PFSK-1 (cell line): ENCODE results near the gene IDI1.

Experiments used
- FOXP2 ChIP-seq: optimal IDR thresholded peaks from 2 replicates; pipeline ENCODE3; 2011; ENCODE audit warnings: borderline replicate concordance, control low read depth, inconsistent platforms; ENCODE audit not compliant: insufficient read depth; ENCODE audit errors: extremely low read length, extremely low read depth
- POLR2AphosphoS5 ChIP-seq: IDR thresholded peaks from 2 replicates; pipeline ENCODE4 v1.6.1; 2012; ENCODE audit warnings: low read depth, mild to moderate bottlenecking, control low read depth, low read length, moderate library complexity
- SIN3A ChIP-seq: IDR thresholded peaks from 2 replicates; pipeline ENCODE4 v1.6.1; 2012; ENCODE audit warnings: mild to moderate bottlenecking, low read length, moderate library complexity, borderline replicate concordance; ENCODE audit not compliant: insufficient read depth
- TAF1 ChIP-seq: IDR thresholded peaks from 2 replicates; pipeline ENCODE4 v1.6.1; 2012; ENCODE audit warnings: low read length, control low read depth, borderline replicate concordance; ENCODE audit not compliant: insufficient read depth
- TF ChIP-seq, protein P1 (sequence below), 2 experiments: IDR thresholded peaks; 2 replicates each; pipeline versions ENCODE4 v1.6.1 to v1.8.0; 2011 to 2012; ENCODE audit warnings: low read depth in 2 of 2, low read length in 2 of 2, control low read depth in 1 of 2, inconsistent platforms in 1 of 2, mild to moderate bottlenecking in 1 of 2, moderate library complexity in 1 of 2; ENCODE audit not compliant: insufficient read depth in 1 of 2

IDI1 gene

GRCh38 chr10:1061930-1062774 lies 13.2 kb upstream of the IDI1 start:
- TF ChIP-seq POLR2AphosphoS5 (no peak), FOXP2 (no peak), TAF1 (no peak), SIN3A (no peak)
- TF ChIP-seq, protein P1, sequence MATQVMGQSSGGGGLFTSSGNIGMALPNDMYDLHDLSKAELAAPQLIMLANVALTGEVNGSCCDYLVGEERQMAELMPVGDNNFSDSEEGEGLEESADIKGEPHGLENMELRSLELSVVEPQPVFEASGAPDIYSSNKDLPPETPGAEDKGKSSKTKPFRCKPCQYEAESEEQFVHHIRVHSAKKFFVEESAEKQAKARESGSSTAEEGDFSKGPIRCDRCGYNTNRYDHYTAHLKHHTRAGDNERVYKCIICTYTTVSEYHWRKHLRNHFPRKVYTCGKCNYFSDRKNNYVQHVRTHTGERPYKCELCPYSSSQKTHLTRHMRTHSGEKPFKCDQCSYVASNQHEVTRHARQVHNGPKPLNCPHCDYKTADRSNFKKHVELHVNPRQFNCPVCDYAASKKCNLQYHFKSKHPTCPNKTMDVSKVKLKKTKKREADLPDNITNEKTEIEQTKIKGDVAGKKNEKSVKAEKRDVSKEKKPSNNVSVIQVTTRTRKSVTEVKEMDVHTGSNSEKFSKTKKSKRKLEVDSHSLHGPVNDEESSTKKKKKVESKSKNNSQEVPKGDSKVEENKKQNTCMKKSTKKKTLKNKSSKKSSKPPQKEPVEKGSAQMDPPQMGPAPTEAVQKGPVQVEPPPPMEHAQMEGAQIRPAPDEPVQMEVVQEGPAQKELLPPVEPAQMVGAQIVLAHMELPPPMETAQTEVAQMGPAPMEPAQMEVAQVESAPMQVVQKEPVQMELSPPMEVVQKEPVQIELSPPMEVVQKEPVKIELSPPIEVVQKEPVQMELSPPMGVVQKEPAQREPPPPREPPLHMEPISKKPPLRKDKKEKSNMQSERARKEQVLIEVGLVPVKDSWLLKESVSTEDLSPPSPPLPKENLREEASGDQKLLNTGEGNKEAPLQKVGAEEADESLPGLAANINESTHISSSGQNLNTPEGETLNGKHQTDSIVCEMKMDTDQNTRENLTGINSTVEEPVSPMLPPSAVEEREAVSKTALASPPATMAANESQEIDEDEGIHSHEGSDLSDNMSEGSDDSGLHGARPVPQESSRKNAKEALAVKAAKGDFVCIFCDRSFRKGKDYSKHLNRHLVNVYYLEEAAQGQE (IDR thresholded peaks at IDR 0.05; ENCODE audit: insufficient read depth in 1 of 2, low read depth in 2 of 2, low read length in 2 of 2), result no peak

DNA sequence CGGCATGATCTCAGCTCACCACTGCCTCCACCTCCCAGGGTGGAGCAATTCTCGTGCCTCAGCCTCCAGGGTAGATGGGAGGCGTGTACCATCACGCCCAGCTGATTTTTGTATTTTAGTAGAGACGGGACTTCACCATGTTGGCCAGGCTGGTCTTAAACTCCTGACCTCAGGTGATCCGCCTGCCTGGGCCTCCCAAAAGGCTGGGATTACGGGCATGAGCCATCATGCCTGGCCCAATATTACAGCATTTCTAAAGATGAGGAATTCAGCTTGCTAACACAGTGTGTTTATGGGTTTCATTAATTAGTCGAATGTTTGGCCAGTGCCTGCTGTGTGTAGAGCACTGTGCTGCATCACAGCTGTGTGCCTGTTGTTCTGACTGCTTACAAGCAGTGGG lies 11.0 kb upstream of the IDI1 start:
- no peak for TF ChIP-seq TAF1
- TF ChIP-seq, protein P1 (IDR thresholded peaks at IDR 0.05; ENCODE audit: insufficient read depth in 1 of 2, low read depth in 2 of 2, low read length in 2 of 2), result no peak
- no peak for TF ChIP-seq POLR2AphosphoS5
- TF ChIP-seq FOXP2, result no peak
- no peak for TF ChIP-seq SIN3A

DNA sequence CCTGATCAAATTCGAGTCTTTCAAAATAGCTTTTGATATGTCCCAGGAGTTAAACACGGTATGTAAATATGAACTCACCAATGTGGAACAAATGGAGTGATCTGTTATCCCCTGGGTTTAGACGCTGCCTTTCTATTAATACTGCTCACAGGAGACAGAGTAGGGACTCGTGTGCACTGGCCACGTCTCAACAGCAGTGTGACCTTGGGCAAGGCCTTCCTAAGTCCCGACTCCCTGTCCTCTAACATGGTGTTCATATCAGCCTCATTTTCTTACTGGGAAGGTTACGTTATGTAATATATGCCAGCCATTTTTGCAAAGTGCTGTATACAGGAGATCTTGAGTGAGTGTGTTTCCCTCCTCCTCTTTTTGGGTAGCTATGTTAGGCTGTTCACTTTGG lies 9.1 kb upstream of the IDI1 start:
- no peak for TF ChIP-seq FOXP2
- TF ChIP-seq TAF1, result no peak
- TF ChIP-seq POLR2AphosphoS5, result no peak
- no peak for TF ChIP-seq SIN3A
- TF ChIP-seq, protein P1 (IDR thresholded peaks at IDR 0.05; ENCODE audit: insufficient read depth in 1 of 2, low read depth in 2 of 2, low read length in 2 of 2), result no peak

- TF ChIP-seq TAF1 (no peak), FOXP2 (no peak), SIN3A (no peak)
- TF ChIP-seq, protein P1 (IDR thresholded peaks at IDR 0.05; ENCODE audit: insufficient read depth in 1 of 2, low read depth in 2 of 2, low read length in 2 of 2), result no peak
Observed at GRCh38 chr10:1057106-1057657, 8.3 kb upstream of the IDI1 start.
